NCI-H69 (cell line): ENCODE results near the gene IGSF5.
"Not testable (repeated sequence)": the region's sequence is repeated elsewhere in the genome, so short reads cannot be mapped to it uniquely, and the experiment has no call there.

ENCODE experiments used
- DNase-seq: peaks from one replicate; lab custom pipeline; 2025; lab: John Stamatoyannopoulos, UW

The IGSF5 gene

GRCh38 chr21:39744883-39745282 lies at the start of gene IGSF5:
TSS of gene IGSF5 (plus strand) at chr21:39745183. CDS start at chr21:39745510, 327 bp downstream.
- DNase-seq, result not testable (repeated sequence)

DNA sequence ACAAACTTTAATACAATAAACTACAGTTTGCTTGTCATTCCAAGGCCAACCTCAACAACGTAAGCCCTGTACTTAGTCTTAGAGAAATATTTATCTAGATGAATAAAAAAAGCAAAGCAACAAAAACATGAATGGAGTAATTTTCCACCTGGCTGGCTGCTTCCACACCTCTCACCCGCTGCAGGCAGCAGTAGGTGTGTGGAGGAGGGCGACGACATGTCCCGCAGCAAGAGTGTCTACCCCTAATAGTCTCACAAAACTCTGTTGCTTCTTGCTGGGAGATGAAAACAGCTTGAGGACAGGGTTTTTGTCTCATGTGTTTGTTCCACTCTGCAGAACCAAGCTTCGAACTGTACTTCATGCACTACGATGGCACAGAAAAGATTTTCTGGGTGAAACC lies 48.8 kb upstream of the IGSF5 start:
- no peak for DNase-seq

- peak; percentile 85 for DNase-seq
Measured at GRCh38 chr21:39696618-39697017, 48.4 kb upstream of the IGSF5 start.

DNA sequence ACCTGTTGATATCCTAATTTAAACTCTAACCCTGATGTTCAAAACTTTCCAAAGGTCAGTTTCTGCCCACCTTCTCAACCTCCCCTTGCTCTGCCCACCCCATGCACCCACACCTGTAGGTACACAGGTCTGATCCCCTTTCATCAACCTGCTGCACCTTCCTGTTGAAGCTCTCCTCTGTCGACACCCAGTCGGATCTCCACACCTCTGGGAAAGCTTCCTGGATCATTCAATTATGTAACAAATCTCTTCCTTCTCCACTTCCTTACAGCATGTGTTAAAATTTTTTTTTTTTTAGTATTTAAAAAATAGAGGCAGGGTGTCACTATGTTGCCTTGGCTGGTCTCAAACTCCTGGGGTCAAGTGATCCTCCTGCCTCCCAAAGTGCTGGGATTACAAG lies 44.7 kb upstream of the IGSF5 start:
- DNase-seq, result no peak

GRCh38 chr21:39703578-39703977 lies 41.4 kb upstream of the IGSF5 start:
- no peak for DNase-seq

GRCh38 chr21:39705849-39706248 lies 39.1 kb upstream of the IGSF5 start:
- peak; percentile 29 for DNase-seq

DNA sequence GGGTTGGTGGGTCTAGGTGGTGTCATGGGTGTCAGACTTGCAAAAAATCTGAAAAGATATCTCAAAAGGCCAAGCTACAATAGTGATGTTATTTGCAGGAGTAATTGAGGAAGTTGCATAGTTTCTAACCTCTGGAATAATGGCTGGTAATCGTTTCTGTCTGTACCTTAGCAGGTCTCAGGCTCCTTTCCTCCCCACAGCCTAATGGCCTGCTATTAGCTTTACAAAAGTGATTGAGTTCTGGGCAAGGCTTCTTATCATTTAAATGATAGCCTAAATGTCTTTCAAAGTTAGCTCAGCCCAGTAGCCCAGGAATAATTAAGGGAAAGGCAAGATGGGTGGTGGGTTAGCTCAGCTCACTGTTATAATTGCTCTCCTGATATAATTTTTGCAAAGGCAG lies 37.7 kb upstream of the IGSF5 start:
- DNase-seq, result no peak

- no peak for DNase-seq
Measured at GRCh38 chr21:39710866-39711265, 34.1 kb upstream of the IGSF5 start.

DNA sequence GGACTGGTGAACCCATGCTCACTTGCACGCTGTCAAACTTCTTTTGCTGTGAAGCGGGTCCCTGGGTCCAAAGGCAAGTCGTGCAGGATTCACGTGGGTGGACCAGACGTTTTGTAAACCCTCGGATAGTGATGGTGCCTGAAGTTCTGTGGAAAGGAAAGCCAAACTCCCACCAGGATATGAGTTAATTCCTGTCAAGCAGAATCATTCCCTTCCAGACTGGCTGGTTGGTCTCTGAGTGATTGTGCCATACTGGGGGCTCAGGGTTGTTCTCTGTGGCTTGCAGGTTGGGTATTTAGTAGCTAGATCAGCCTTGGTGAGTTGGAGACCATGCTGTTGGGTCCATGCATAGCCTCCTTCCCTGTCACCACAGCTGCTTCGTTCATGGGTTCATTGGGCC lies 32.7 kb upstream of the IGSF5 start:
- DNase-seq, result no peak

DNA sequence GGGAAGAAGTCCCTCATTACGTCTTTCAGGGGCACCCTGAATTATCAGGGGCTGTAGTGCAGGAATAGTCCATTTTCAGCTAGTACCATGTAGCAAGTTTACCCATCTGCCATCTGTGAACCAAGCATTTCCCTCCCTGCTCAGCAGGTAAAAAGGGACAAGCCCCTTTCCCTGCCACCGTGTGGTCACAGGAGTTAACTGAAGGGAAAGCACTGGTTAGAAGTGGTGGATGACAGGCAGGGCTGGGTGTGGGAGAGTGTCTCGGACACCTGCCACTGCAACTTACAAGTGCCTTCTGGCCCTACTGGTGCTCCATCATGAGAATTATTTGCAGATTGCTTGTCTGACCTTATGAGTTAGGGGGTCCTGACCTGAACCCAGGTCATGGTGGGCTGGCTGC lies 32.0 kb upstream of the IGSF5 start:
- DNase-seq, result peak; percentile 60

DNA sequence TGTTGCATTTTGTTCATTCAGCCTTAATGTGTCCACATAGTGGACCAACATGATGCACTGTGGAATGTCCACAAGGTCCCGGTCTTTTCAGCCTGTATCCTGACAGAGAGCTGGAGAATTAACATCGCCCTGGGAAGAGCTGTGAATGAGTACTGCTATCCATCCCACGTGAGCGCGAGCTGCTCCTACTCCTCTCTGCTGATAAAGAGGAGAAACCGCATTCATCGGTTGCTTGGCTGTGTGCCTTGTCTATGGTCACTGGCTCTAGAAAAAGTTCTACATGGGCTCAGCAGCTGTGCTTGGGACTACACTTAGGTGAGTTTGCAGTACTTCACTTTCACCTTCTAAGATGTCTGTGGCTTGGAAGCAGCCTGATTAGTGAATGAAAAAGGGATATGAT lies 31.1 kb upstream of the IGSF5 start:
- no peak for DNase-seq

DNA sequence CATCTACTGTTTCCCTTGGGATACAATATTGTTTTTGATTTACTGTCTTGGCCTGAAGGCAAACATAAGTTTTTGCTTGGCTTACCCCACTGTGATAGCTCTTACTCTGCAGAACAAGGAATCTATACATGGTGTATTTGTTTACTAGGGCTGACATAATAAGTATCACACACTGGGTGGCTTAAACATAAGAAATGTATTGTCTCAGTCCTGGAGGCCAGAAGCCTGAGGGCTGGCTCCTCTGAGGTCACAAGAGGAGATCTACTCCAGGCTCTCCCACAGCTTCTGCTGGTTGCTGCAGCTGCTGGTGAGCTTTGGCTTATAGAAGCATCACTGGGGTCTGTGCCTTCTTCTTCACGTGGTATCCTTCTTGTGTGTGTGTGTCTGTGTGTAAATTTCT lies 30.7 kb upstream of the IGSF5 start:
- DNase-seq, result peak; percentile 36

DNA sequence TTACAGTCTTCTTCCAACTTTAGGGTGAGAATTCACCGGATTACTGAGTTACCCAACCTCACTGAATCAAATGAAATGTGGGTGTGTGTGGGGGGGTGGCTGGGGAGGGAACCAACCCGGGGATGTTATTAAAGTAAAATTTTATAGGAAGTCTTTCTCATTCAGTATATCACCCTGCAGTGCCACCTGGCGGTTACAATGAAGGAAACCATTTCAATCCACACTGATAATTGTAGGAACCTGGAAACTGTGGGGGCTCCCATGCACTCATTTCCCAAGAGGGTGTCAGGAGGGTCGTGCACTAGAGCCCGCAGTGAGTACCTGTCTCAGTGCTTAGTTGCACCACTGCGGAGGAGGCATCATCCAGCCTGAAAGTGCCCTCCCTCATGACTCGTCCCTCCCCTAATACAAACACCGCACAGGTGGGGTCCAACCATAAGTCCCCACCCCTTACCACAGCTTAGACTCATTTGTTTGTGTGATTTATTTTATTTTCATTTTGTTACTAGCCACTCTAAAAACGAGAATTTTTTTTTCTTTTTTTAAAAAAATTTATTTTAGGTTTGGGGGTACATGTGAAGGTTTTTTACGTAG lies 29.1 kb upstream of the IGSF5 start:
- peak; percentile 75 for DNase-seq

DNA sequence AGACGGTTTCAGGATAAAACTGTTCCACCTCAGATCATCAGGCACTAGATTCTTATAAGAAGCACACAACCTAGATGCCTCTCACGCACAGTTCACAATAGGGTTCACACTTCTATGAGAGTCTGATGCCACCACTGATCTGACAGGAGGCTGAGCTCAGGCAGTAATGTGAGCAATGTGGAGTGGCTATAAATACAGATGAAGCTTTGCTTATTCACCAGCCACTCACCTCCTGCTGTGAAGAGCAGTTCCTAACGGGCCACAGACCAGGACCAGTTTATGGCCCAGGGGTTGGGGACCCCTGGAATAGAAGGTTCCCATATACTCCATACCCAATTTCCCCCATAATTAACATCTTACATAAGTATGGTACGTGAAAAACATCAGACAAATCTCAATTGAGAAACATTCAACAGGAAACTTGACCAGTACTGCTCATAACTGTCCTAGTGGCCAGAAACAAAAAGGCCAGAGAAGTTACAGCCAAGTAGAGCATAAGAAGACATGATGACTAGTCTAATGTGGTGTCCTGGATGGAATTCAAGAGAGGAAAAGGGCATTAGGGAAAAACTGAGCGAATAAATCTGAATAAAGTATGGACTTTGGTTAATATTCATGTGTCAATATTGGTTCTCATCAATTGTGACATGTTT lies 24.7 kb upstream of the IGSF5 start:
- DNase-seq, result no peak

DNA sequence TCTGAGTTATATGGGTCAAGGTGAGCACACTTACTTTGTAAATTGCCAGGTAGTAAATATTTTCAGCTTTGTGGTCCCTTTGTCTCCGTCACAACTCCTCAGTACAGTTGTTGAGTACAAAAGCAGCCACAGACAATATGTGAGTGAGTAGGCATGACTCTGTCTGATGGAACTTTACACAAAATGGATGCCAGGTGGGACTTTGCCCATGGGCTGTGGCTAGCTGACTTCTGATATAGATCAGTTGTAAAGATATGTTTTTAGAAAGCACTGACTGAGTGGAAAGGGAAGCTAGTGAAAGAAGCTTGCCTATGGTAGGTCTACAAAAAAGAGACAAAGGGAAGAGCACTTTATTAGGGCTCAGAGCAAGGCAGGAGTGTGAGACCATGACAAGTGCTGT lies 23.1 kb upstream of the IGSF5 start:
- DNase-seq, result no peak

GRCh38 chr21:39724944-39725343 lies 20.0 kb upstream of the IGSF5 start:
- DNase-seq, result no peak

GRCh38 chr21:39726133-39726532 lies 18.9 kb upstream of the IGSF5 start:
- DNase-seq, result no peak

GRCh38 chr21:39727401-39728120 lies 17.4 kb upstream of the IGSF5 start:
- no peak for DNase-seq

DNA sequence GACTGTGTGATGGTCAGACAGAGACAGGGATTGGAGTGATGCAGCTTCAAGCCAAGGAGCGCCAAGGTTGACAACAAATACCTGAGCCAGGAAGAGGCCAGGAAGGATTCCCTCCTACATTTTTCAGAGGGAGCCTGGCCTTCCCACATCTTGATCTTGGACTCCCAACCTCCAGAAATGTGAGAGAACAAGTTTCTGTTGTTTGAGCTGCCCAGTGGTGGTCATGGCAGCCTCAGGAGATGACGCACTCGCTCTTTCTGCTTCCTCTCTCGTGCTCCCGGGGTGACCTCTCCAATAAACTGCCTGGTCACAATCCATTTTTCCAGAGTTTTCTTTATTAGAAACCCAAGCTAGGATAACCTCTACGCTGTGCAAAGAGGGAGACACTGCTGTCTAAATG lies 16.6 kb upstream of the IGSF5 start:
- DNase-seq, result no peak

DNA sequence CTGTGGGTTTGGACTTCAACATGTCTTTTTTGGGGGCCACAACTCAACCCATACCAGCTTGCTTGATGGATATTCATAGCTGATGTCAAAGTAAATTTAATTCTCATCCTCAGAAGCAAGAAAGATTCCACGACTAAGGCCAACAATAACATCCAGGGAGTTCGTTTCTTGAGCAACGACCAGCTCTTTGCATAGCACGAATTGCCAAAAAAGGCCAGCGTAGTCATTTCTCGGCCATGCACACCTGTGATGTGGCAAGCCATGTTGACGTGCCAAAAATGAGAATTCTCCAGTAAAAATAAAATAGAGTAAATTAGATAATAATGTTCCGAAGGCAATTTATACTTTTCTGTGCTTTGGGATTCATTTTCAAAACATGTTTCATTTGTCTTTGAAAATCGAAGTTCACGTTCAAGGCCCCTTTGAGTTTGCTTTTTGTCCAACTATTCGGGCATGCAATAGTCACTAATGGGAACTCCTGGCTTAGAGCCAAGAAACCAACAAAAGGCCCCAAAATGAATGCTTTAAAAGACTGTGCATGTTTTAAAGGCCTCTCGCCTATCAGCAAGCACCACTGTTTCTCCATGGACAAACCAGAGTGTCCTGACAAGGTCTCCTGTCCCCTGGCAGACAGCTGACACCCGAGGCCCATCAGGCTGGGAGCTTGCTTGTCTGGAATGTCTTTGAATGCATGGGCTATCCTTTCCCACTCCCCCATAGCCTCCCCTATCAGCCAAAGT lies 14.4 kb upstream of the IGSF5 start:
- DNase-seq, result peak; percentile 21

GRCh38 chr21:39736716-39737115 lies 8.3 kb upstream of the IGSF5 start:
- no peak for DNase-seq

GRCh38 chr21:39737376-39738000 lies 7.5 kb upstream of the IGSF5 start:
- DNase-seq, result no peak
